HG03045 (cell line): ENCODE results near the gene LBHD1.
"Not testable (repeated sequence)": the region's sequence is repeated elsewhere in the genome, so short reads cannot be mapped to it uniquely, and the experiment has no call there.

Source experiments
- ATAC-seq: cut with Tn5 transposase; IDR thresholded peaks from one replicate; pipeline ENCODE4 v1.9.1; 2021; ENCODE audit warnings: mild to moderate bottlenecking, moderate library complexity; ENCODE audit not compliant: unreplicated experiment

The LBHD1 gene

DNA sequence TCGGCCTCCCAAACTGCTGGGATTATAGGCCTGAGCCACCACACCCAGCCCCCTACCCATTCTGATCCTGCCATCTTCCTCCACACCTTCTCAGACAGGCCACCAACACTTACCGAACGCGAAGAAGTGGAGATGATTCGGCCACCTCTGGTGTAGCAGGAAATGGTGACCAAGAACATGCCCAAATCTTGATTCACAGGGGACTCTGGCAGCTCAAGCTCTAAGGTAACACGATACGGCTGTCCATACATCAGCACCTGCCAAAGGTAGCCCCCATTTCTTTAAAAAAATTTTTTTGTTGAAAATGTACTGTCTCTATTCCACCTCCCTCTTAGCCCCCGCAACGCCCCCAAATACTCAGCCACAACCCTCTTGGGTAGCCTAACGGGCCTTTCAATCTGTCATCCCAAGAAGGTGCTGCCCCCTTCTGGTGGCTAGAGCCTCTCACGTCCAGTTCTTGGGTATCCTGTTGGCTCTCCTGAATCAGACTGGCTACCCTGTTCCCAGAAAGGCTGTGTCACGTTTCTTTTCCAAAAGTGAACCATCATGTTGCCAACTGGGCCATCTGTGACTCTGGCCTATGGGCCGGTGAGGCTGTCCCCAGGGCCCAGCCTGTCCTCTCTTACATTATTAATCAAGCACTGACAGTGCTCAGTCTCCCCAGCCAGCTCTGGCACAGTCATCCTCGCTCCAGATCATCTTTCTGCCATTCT is 22.5 kb upstream of the LBHD1 start:
- ATAC-seq, result no peak

GRCh38 chr11:62693624-62694023 is 21.6 kb upstream of the LBHD1 start:
- ATAC-seq, result not testable (repeated sequence)

DNA sequence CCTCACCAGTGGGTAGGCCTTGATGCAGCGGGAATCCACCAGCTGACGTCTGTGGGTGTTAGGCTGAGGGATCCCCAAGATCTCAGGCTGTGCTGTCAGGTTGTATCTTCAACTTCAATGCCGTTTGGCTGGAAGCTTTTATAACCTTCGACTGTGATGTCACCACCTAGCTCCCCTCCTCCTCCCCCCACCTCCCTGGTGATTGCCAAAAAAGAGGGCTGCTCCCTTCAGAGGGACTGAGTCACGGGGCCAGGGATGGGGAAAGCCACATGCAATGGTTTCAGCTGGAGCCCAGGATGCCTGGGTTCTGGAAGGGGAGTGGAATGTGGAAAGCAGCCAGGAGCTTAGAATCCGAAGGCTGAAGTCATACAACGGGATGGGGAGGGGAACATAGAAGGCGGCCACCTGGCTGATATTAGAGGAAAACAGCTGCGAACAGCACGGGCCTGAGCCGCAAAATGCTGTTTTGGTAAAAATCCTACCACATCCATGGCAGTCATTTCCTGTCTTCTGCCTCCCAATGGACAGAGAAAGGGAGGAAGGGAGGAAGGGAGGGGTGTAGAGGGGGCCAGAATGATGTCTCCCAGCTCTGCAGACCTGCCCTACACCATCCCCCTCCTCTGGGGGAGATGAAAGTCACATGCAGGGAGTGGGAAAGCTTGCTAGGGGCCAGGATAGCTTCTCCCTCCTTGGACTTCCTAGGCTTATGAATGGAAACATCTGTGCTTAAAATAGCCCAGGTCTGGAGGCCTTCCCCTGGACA is 17.5 kb upstream of the LBHD1 start, which contains the start of gene LRRN4CL:
Gene LRRN4CL, minus strand, starts transcription at position 110 of the 763 bp plus-strand sequence. CDS start 1,022 bp downstream, outside the sequence.
- no peak for ATAC-seq

GRCh38 chr11:62688491-62688890 is 16.4 kb upstream of the LBHD1 start:
- ATAC-seq, result no peak

DNA sequence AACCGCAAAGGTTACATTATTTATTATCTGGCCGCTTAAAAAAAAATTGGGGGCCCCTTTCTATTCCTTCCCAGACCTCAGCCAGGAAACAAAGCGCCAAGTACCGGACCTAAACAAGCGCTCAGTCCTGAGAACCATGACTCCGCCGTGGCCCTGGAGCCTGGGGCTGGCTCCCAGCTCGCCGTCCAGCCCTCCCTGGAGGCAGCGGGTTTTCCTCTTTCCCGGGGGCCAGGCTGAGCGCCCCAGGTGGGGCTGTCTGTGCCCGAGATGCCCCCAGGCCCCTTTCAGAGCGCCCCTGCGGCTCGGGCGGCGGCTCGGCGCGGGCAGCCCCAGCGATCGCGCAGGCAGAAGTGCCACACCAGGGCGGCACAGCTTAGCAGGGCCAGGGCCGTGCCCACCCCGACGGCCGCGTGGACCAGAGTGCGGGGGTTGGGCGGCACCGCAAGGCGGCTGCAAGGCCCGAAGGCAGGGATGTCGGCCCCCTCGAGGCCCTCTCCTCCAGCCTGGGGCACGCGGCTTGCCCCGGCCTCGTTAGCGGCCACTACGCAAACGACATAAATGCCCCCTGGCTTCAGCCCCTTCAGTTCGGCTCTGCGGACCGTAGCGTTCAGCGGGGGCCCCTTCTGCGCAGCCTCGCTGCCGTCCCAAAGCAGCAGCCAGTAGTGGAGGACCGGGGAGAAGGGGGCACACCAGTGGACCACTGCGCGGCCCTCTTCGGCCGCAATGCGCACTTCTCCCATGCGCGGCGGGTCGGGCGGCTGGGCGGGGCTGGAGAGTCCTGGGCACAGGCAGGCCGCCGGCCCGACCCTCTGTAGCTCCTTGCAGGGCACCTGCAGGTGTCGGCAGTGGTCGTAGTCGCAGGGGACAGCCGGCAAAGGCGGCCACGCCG is 15.7 kb upstream of the LBHD1 start:
- ATAC-seq, result no peak

DNA sequence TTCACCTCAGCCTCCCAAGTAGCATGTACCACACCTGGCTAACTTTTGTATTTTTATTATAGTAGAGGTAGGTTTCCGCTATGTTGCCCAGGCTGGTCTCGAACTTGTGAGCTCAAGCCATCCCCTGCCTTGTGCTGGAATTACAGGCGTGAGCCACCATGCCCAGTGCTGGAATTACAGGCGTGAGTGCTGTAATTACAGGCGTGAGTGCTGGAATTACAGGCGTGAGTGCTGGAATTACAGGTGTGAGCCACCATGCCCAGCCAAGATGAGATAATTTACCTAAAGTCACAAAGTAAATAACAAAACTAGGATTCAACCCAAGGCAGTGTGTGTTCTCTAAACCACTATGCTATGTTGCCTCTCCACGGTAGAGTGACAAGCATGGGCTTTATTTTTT is 10.5 kb upstream of the LBHD1 start:
- ATAC-seq, result no peak

GRCh38 chr11:62680825-62681240 is 8.8 kb upstream of the LBHD1 start:
- ATAC-seq, result peak; percentile 47

- no peak for ATAC-seq
Measured at GRCh38 chr11:62678770-62679696, 7.0 kb upstream of the LBHD1 start, which contains the start of gene UBXN1. TSS of gene UBXN1 (minus strand) at chr11:62679073. CDS start at chr11:62678923, 150 bp downstream.

- ATAC-seq, result no peak
Measured at GRCh38 chr11:62678433-62678769, 6.3 kb upstream of the LBHD1 start.

GRCh38 chr11:62677714-62678113 is 5.6 kb upstream of the LBHD1 start:
- no peak for ATAC-seq

DNA sequence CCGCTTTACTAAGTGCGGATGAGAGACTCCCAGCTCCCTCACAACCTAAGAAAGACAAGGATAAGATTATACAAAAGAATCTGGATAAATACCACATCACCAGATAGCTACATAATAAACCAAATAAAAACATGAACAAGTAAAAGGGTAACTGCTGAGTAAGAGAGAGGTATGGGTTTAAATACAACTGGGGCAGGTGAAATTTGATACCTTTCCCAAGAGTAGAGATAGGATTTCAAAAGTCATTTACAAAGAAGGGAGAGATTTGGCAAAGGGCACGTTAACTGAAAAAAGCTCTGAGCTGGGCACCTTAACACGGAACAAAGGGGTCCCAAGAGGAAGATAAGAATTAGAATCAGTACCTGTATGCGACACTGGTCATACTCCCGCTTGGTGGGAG is 5.1 kb upstream of the LBHD1 start:
- no peak for ATAC-seq

GRCh38 chr11:62676698-62677097 is 4.6 kb upstream of the LBHD1 start:
- no peak for ATAC-seq

GRCh38 chr11:62675415-62675814 is 3.3 kb upstream of the LBHD1 start:
- not testable (repeated sequence) for ATAC-seq

DNA sequence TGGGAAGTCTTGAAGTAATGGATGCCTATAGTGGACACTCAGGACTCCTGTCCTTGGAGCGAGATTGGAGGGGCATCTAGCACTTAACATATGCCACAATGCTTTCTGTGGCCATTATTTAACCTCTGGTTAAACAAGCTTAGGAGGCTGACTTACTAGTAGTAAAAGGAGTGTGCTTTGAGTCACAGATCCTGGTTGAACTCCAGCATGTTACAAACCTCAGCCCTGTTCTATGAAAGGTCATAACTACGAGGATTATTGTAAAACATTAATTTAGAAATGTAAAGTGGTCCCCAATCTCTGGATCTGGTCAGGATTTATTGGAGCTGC is 1.1 kb upstream of the LBHD1 start:
- ATAC-seq, result no peak

- peak; percentile 4 for ATAC-seq
Measured at GRCh38 chr11:62671236-62671607, 845 bp downstream of the LBHD1 start.

DNA sequence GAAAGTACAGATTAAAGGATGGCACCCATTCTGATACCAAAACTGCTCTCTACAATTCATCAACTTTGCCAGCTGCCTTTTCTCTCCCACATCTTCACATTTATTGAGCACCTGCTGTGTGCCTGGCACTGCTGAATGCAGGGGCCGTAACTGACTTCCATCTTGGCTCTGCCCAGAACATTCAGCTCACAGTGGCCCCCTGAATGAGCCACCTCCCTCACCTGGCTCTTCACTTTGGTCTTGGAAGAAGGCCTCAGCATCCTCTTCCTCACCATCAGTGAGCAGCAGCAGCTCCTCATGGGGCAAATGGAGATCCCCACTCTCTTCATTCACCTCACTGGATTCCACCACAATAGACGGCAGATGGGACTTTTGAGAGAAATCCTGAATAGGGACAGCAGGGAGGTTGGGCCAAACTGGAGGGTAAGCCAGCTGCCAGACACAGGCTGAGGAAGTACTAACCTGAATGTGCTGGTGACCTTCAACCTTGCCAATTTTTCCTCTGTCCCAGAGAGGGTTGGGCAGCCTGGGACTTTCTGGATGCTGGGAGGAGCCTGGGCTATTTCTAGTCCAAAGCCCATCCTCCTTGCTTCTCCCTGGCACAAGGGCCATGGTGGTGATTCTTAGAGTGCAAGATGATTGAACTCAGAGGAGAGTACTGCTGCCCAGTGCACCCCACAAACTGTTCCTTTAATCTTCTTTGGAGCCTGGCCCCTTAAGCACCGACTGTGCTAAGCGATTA is 2.5 kb downstream of the LBHD1 start:
- no peak for ATAC-seq

DNA sequence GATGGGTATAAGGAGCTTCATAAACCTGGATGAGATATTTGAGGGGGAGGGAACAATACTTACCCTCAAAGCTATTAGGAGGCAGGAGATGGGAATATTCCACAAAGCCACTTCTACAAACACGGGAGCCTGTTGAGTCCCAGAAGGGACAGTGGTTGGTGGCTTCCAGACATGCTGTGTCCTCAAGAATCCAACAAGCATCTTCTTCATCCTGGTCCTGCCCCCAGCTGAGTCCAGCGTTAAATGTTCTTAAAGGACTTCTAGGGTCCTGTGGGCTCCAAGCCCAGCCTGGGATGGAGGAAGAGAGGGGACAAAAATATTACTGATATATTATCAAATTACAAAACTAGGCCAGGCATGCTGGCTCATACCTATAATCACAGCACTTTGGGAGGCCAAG is 4.6 kb downstream of the LBHD1 start:
- no peak for ATAC-seq

DNA sequence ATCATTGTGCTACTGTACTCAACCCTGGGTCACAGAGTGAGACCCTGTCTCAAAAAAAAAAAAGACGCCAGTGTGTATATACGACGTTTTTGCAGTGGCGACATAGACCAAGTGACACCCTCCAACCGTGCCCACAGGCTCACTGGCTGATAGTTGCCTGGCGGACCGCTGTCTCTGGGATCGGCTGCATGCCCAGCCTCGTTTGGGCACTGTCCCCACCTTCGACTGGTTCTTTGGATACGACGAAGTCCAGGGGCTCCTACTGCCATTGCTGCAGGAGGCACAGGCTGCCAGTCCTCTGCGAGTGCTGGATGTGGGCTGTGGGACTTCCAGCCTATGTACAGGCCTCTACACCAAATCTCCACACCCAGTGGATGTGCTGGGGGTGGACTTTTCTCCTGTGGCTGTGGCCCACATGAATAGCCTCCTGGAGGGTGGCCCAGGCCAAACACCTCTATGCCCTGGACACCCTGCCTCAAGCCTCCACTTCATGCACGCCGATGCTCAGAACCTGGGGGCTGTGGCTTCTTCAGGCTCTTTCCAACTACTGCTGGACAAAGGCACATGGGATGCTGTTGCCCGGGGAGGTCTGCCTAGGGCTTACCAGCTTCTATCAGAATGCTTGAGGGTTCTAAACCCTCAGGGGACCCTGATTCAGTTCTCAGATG is 5.7 kb downstream of the LBHD1 start:
- ATAC-seq, result no peak

DNA sequence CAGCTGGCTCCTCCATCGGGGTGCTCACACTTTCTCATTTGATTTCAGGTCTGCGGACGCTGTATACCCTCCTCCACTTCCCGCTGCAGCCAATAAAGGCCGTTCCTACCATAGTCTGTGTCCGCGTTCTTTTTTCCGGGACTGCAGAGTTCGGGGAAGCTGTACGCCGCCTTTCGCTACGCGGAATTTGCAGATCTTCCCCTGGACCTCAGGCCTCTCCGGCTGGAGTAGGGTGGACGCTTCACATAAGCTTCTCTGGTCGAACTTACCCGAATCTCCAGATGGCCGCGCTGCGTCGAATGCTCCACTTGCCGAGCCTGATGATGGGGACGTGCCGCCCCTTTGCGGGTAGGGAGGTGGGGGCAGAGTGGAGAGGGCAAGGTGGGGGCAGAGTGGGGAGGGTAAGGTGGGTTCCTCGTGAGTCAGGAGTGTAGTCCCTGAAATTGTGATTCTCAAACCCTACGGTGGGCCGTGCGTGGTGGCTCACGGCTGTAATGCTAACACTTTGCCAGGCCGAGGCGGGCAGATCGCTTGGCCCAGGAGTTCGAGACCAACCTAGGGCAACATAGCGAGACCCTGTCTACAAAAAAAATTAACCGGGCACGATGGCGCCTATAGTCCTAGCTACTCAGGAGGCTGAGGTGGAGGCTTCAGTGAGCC is 6.3 kb downstream of the LBHD1 start:
- ATAC-seq, result peak; percentile 23
